GM21423 (cell line): ENCODE data around the gene HDAC4.

Experiments used
- ATAC-seq: cut with Tn5 transposase; IDR thresholded peaks from one replicate; pipeline ENCODE4 v1.9.1; 2021; ENCODE audit warnings: mild to moderate bottlenecking, moderate library complexity; ENCODE audit not compliant: unreplicated experiment

HDAC4 gene

GRCh38 chr2:239162976-239163687, 237.7 kb downstream of the HDAC4 start:
- no peak for ATAC-seq

DNA sequence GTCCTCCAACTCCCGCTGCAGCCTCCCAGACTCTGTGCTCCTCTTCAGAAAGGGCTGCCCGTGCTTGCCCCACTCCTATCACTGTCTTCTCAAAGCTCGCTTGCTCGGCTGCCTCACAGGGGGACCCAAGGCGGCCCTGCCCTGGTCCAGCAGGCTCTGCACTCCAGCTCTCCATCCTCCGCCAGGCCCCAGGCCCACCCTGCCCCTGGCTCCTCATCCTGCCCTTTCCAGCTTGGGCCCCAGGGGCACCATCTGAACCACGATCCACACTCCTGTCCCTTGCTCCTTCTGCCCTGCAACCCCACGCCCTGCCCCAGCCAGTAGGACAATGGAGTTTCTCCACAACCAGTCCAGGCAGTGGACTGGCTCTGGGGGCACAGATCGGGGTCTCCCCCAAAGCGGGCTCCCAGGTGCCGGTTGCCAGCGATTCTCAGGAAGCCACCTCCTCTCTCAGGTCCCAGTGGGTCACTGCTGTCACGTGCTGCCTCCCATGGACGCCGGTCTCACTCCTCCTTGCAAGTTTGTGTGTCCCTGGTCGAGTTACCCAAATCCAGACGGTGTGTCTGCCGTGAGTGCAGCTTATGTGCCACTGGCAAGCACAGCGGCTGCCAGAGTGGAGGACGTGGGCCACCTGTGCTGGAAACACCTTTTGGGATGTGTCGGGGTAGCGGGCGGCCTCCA, 238.5 kb downstream of the HDAC4 start:
- ATAC-seq: no peak

DNA sequence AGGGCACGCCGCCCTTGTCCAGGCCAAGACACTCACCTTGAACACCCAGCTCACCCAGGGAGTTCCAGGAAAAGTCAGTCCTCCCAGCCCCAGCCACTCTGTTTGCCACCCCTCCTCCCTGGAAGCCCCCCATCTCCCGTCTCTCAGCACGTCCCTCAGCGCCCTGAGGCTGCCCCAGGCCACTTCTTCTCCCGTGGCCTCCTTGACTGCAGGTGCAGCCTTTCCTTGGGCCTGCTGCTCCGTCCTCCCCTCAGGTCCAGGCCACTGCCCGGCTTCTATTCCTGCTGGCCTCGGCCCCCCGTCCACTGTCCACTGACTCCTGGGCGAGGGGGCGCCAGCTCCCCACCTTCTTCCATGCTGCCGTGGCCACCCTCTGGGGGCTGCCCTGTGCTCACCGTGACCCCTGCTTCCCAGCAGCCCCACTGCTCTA, 239.1 kb downstream of the HDAC4 start:
- ATAC-seq: no peak

DNA sequence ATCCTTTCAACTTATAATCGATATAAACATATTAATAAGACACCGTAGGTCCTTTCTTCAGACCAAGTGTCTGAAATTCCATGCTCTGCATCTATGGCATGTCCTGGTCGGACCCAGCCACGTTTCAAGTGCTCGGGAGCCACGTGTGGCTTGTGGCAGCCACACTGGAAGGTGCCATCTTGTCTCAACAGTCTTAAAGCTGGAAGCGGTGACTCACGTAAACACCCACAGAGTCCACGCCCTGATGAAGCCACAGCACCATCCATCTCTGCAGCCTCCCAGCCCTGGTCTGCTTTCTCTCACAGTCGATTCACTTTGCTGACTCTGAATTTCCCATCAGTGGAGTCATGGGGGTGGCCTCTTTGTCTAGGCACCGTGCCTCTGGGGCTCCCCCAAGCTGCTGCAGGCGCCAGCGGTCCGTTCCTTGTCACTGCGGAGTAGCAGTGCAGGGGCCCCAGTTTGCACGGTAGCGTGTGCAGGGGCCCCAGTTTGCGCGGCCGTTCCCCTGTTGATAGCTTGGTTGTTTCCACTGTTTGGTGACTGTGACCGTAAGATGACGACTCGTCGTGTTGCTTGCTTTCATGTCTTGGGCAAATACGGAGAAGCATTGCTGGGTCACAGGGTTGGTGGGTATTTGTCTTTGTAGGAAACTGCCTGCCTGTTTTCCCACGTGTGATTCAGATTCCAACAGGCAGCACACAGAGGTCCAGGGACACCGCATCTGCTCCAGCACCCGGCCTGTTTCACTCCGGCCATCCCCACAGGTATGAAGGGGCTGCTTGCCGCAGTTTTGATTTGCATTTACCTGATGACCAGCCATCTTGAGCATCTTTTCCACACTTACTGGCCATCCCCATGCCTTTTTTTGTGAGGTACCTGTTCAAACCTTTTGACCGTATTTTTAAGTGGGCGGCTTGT, 240.3 kb downstream of the HDAC4 start:
- no peak for ATAC-seq

- no peak for ATAC-seq
Observed at GRCh38 chr2:239159476-239159911, 241.3 kb downstream of the HDAC4 start.

DNA sequence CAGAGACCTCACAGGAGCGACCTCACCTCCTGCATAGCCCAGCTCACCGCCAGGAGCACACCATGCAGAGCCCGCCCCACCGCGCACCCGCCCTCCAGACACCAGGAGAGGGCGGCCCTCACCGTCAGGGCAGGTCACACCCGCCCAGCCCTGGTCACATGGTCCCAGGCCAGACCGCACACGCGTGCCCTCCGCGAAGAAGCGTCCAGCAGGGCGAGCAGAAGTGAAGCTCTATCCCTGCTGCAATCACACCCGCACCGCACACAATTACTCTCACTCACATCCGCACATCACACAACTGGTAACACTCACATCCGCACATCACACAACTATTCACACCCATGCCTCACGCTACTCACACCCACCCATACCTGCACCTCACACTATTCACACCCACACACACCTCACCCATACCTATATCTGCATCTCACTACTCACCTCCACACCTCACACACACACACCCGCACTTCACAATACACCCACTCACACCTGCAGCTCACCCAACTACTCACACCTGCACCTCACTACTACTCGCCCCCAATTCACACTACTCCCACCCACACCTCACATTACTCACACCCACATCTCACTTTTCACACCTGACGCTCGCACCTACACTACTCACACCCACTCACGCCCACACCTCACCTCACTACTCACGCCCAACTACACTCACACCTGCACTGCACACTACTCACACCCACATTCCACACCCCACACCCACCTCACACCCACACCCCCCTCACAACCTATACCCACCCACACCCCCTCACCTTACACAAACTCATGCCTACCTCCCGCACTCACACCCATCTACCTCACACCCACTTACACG, 242.0 kb downstream of the HDAC4 start:
- ATAC-seq: no peak

GRCh38 chr2:239157771-239158170, 243.0 kb downstream of the HDAC4 start:
- ATAC-seq: no peak

DNA sequence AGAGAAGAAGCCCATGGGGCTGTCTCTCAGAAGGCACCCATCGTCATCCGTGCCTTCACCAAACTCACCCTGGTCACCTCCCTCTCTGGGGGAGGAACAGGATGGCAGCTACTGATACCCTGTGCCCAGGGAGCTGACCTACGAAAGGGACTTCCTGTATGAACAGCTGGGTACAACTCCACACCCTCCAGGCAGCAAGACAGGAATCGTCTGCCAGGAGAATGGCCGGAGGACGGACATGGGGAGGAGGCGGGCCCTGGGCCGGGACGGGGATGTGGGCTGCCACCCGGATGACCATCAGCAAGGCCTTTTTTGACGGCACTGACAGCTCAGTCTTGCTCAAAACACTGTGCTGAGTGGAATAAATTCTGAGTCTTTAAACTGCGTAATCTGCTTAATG, 243.6 kb downstream of the HDAC4 start:
- no peak for ATAC-seq

DNA sequence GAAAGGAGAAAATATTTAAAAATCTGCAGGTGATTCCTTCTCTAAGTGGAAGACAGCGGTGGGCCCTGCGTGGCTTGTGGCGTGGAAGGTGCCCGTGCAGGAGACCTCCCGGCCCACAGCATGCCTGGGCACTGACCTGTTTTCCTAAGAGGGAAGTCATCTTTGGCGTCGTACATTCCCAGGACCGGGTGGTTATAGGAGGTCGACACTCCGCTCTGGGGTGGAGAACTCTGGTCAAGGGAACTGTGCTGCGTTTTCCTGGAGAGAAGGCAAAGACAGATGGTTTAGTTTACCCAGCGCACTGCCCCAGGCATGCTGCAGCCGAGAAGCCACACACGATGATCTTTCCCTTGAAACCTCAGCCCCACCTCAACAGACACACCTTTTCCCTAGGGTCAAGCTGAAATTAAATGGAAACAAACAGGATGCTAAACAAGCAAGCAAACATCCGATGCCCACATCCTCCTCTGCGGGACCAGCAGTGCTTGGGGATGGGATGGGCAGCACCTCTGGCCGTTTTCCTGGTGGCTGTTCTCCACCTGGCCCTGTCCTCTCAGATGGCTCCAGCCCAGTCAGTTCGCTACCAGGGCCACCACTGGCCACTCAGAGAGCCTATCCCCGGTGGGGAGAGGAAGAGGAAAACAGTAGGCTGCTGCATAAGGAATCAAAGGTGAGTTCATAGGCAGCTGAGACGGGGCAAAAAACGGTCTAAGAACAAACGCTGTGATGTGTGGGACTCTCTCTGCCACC, 244.1 kb downstream of the HDAC4 start:
- no peak for ATAC-seq

- ATAC-seq: no peak
Observed at GRCh38 chr2:239155806-239156480, 244.9 kb downstream of the HDAC4 start.

DNA sequence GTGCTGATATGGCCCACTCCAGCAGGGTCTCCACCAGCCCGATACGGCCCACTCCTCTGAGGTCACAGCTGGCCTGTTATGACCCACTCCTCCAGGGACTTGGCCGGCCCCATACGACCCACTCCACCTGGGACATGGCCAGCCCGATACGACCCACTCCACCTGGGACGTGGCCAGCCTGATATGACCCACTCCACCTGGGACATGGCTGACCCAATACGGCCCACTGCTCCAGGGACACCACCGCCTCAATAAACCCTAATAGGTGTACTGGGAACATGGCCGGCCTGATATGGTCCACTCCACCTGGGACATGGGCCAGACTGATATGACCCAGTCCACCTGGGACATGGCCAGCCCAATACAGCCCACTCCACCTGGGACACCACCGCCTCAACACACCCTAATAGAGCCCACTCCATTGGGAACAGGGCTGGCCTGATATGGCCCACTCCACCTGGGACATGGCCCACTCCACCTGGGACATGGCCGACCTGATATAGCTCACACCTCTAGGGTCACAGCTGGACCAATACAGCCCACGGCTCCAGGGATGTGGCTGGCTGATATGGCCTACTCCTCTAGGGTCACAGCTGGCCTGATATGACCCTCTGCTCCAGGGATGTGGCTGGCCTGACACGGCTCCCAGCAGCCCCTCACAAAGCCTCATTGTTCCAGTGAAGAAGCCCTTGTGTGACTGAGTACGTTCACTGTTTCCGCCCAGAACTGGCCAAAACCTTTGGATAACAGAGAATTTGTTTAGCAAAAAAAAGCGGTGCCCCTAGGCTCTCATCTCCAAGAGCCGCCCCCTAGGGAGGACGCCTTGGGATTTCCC, 245.6 kb downstream of the HDAC4 start:
- no peak for ATAC-seq

- ATAC-seq: no peak
Observed at GRCh38 chr2:239153806-239154591, 246.8 kb downstream of the HDAC4 start.

DNA sequence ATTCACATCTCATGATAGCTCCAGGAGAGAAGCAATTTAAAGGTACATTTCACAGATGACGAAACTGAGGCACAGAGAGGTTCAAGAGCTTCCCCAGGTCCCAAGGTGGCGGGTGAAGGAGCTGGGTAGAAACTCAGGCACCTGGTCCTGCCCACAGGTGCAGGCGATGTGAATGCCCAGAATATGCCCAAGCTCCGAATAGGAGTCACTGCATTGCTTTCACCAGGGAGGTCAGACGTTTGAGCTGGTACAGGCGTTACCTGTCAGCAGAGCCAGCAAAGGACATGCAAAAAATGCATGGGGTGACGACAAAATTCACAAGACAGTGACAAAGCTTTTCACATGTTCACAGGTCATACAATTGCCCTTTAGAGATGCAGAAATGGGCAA, 247.9 kb downstream of the HDAC4 start:
- no peak for ATAC-seq

DNA sequence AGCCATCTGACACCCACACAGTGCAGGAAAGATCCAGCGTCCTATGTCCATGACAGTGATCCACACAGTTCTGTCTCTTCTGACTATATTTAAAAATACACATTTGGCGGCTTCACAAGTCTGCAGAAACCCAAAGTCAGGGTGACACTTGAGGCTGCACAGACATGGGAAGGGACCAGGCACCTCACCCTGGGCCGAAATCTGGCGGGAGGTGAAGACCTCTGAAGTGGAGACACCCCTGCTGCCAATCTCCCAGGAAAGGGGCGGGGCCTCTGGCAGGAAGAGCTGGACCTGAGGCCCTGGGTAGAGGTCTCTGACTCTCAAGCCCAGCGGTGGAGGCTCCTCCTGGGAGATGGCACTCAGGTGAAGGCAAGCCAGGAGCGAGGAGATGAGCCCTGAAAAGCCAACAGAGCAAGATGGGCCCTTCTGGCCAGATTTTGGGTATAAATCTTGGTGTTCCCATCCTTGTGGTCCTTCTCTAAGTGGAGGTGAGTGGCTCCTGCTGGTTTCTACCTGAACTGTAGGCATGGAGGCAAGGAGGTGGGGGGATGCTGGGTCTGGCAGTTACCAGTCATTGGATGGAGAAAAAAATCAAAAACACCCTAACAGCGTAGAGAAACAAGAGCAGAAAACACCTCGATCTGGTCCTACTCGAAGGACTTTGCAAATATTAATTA, 248.4 kb downstream of the HDAC4 start:
- ATAC-seq: no peak

GRCh38 chr2:239151201-239152131, 249.4 kb downstream of the HDAC4 start:
- ATAC-seq: no peak
